ENCODE results near the gene DUOXA1.

- TF ChIP-seq CTCF (IDR thresholded peaks at IDR 0.05) (no peak), POLR2A (IDR thresholded peaks at IDR 0.05) (no peak)
Observed at GRCh38 chr15:45094358-45094730, 35.3 kb downstream of the DUOXA1 start.
